ENCODE measurements around the gene VDR.

VDR gene

DNA sequence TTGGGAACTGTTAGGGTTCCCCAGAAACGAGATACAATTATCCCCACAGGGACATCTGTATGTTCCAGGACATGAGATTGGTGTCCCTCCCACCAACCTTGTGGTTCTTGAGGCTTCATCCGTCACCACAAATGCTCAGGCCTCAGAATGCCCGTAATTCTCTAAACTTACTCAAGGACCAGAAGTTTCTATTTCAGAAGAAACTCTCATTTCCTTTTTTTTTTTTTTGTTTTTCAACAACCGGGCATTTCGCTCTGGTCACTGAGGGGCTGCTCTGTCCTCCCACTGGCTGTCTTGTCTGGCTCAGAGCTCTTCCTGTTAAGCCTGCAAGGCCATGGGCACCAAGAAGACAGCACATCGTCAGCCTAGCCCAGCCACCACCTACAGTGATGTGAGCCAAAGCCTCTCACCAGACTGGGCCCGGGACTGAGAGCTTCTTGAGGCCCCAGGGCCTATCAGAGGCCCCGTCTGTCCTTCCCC, 36.2 kb downstream of the VDR start:
- no peak for DNase-seq (ENCODE audit: low read depth)

GRCh38 chr12:47868041-47868440, 36.8 kb downstream of the VDR start:
- no peak for DNase-seq (ENCODE audit: low read depth)

DNA sequence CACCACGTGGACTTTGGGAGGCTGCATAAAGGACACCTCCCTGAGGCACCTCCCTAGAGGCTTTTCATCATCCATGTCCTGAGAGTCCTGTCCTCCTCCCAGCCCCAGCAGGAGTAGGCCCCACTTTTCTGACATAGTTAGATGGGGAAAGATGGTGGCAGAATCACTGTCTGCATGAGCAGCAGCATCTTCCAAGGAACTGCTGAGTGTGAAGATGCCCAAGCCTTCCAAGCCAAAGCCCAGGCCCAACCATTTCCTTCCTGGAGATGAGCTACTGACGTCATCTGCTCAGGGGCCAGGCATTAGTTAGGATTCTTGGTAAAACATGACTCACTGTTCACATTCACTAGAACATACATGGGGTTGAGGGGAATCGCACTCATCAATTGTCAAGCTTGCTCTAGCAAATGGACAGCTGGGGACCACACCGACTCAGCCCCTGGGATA, 37.3 kb downstream of the VDR start:
- DNase-seq (ENCODE audit: low read depth): no peak

GRCh38 chr12:47864646-47865235, 40.1 kb downstream of the VDR start:
- no peak for DNase-seq (ENCODE audit: low read depth)

DNA sequence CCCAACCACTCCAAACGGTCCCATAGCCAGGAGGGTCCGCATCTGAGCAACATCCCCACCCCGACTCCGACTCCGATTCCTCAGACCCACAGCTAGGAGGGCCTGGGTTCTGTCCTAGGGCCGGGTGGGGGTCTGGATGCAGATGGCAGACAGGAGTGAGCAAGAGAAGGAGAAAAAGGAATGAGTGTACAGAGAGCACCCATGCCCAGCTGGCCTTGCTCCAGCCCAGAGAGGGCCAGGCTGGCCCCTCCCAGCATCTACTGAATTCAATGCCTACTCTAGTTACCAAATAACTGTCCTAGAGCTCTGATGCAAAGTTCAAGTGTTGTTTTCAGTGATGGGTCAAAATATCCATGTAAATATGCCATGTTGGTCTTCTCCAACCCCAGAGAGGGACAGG, 40.8 kb downstream of the VDR start:
- no peak for DNase-seq (ENCODE audit: low read depth)

DNA sequence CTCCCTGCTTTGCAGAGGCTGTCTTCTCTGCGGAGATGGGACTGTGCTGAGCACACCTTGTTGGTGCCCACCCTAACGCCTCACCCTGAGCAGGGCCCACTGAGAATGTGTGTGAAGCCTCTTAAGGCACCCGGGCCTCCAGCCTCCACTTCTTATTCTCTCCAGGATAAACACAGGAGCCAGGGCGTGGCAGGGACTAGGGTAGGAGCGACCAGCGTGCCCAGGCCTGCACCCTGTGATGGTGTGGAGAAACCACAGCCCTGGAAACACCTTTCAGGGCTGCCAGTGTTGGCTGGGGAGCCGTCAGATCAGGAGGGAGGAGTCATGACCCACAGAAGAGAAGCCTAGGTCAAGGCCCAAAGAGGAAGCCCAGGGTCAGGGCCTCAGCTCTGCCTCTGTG, 41.3 kb downstream of the VDR start:
- no peak for DNase-seq (ENCODE audit: low read depth)

DNA sequence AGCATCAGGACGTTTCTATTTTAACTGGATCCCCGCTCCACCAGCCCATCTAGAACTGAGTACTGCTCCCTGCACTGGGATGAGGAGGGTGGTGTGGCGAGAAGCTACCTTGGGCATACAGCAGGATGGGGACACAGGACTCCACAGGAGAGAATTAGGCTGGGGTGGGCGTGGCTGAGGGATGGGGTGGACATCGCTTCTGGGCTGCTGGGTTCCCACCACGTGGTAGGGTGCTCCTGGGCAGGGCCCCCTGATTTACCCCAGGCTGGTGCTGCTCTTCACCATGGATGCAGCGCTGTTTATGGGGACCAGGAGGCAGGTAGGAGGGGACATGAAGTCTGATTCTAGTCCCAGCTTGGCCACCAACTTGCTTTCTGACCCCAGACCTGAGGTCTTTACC, 41.9 kb downstream of the VDR start:
- no peak for DNase-seq (ENCODE audit: low read depth)

DNA sequence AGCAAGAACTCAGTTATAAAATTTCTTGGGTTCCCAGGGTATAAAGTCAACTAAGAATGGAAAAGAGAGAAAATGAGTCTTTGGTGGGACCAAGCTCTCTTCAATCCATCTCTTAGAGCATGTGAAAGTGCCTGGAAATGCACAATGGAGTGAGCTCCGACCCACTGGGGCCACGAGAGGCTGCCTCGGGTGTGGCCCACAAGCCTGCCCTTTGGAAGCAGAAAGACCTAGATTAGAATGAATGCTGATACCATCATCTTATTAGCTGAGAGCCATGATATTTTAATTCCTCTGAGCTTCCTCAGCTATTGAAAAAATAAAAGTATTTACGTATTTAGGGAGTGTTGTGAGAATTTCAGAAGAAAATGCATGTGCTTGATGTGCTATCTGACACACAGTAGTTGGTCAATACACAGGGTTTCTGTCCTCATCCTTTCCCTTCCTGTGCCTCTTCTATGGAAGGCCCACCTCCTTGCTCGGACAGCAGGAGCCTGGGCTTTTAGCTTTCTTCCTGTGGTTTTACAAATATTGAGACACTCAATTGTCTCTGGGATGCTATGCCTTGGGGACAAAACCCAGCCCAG, 42.5 kb downstream of the VDR start:
- no peak for DNase-seq (ENCODE audit: low read depth)

DNA sequence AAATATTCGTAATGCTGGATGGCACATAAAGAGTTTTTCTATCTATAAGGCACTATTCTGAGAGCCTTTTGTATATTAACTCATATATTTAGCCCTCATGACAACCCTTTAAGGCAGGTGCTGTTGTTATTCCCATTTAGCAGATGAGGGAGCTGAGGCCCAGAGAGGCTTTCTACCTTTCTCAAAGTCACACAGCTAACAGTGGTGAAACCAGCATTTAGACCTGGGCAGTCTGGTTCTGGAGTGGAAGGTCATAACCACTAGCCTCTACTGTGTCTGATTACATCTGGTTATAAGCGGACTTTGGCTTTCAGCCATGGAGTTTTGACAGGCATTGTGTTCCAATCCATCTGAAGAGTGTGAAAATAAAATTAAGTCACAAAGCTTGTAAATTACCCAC, 43.9 kb downstream of the VDR start:
- no peak for DNase-seq (ENCODE audit: low read depth)

- no peak for DNase-seq (ENCODE audit: low read depth)
Observed at GRCh38 chr12:47860279-47860841, 44.4 kb downstream of the VDR start.

DNA sequence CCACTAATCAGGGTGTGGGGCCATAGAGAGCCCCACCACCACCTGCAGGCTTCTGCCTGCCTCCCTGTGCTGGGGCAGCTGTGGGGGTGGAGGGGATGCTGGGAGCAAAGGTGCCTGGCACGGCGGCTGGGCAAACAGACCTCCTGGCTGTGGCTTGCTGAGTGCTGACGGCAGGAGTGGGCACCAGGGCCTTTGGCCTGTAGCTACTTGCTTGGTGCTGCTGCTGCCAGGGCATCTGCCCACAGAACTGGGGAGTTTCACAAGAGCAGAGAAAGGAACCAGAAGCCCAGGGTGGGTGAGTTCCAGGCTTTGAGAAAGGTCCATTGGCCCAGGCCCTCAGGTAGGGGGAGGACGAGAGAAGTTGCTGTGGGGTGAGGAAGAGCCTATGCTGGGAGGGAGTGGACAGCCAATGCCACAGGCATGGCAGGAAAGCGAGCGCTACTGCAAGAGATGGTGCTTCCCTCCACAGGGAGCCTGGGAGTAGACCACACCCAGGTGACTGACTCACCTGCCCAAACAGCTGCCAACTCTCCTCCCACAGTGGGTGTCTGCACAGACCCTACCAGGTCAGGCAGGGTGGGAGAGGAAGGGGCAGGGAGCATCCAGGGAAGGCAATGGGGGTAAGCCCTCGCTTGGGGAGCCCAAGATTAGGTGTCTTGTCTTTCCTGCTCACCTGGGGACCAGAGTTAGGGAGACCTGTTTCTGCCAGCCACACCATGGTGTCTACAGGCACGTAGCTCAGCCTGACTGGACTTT, 46.1 kb downstream of the VDR start:
- DNase-seq (ENCODE audit: low read depth): no peak

GRCh38 chr12:47856721-47857575, 47.8 kb downstream of the VDR start:
- DNase-seq (ENCODE audit: low read depth): no peak

DNA sequence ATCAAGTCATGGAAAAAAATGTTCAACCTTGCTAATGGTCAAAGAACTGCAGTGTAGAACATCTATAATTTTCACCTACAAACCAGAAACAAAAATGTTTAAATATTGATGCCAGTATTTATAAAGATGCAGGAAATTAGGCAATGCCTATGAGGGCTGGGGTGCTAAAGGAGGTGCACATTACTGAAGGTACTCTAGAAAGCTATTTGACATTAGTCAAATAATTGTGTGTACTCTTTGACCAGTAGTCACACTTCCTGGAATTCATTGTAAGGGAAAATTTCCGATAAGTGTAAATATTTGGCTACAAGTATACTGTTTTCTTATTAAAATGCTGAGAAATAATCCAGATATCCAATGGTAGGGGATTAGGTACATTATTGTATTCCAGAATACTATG, 48.7 kb downstream of the VDR start:
- no peak for DNase-seq (ENCODE audit: low read depth)

GRCh38 chr12:47855502-47855901, 49.3 kb downstream of the VDR start:
- no peak for DNase-seq (ENCODE audit: low read depth)

- DNase-seq (ENCODE audit: low read depth): no peak
Observed at GRCh38 chr12:47854531-47854930, 50.3 kb downstream of the VDR start.

GRCh38 chr12:47852096-47852571, 52.7 kb downstream of the VDR start:
- DNase-seq (ENCODE audit: low read depth): no peak

- DNase-seq (ENCODE audit: low read depth): no peak
Observed at GRCh38 chr12:47851303-47851952, 53.4 kb downstream of the VDR start.

DNA sequence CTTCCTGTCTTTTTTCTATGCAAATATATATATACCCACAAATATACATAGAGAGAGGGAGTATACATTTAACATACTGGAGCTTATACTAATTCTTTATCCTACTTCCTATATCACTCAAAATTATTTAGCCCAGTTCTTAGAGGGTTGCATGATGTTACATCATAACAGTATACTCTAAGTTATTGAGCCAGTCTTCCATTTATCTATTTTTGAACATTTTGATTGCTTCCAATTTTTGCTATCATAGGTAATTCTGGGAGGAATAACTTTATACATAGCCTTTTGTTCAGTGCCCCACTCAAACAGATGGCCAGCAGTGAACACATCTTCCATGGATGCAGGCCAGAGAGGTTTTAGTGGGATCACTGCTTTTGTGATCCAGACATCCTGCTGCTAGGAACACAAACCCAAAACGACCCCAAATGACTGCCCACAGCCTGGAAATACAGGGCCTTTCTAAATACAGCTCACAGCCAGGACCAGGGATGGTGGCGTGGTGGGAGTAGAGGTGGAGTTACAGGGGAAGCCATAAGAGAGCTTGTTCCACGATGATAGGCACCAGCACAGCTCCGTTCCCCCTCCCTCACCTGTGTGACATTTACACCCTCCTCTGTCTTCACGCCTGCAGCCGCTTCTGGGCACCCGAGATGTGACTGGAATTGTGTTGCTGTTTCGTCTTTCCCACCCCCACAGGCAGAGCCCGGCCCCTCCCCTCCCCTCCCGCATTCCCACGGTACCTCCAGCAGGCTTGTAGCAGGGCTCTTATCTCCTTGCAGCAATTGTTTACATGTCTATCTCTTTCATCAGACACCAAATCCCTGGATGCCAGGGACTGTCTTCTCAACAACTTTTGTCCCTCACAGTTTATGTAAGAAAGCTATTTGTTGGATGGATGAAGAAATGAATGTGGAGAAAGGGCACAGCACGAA, 54.4 kb downstream of the VDR start:
- DNase-seq (ENCODE audit: low read depth): no peak

DNA sequence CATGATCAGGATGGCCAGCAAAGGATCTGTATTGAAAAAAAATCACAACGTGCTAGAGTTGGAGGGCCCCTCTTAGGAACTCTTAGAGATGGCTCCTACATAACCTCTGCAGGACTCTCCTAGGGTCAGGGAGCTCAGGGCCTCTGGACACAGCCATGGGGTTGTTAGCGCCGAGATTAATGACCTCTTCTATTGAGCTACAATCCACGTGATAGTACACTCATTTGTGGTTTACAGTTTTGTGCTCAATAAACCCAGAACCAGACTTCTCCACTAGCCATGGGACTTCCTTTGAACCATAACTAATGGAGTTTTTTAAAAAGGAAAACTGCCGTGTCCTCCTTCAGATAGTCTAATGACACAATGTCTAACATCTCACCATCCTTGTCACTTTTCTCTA, 55.5 kb downstream of the VDR start:
- no peak for DNase-seq (ENCODE audit: low read depth)

DNA sequence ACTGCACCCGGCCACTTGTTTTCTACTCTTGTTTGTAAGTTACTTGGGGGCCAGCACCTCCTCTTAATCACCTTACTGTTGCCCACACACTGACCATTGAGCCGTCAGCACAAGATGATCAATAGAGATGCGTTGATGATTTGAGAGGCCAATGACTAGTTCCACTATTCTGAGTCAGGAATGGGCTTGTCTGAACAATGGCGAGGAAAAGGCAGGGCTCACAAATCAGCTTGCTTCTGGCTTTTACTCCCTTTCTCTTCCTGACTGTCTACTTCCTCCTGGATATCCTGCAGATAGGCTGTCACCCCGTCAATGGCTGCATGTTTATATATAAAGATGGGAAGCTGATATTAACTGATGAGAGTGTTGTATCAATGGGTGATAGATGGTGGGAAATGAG, 55.9 kb downstream of the VDR start:
- no peak for DNase-seq (ENCODE audit: low read depth)

Data from stimulated activated CD8-positive, alpha-beta memory T cell treated with anti-CD3 and anti-CD28 coated beads, Interleukin-12 subunit alpha, Interleukin-12 subunit beta, amount 100 ng/mL, for 4 hours (primary cell).